GM12892 (cell line): ENCODE results near the gene FUT8.

Experiments used
- POLR2A ChIP-seq: IDR thresholded peaks from 2 replicates; pipeline ENCODE4 v1.6.1; 2011; ENCODE audit warnings: low read depth, low read length, control low read depth
- TAF1 ChIP-seq: IDR thresholded peaks from 2 replicates; pipeline ENCODE4 v1.6.1; 2011; ENCODE audit warnings: low read depth, mild to moderate bottlenecking, control low read depth, low read length, borderline replicate concordance

- TF ChIP-seq TAF1 = no peak
- no peak for TF ChIP-seq POLR2A
These were observed 9.3 kb upstream of the FUT8 start for GRCh38 chr14:65403231-65403630.
